ENCODE measurements around the gene HSH2D.
A peak's percentile ranks its signal among the peaks of the same experiment; 100 is the strongest.

DNA sequence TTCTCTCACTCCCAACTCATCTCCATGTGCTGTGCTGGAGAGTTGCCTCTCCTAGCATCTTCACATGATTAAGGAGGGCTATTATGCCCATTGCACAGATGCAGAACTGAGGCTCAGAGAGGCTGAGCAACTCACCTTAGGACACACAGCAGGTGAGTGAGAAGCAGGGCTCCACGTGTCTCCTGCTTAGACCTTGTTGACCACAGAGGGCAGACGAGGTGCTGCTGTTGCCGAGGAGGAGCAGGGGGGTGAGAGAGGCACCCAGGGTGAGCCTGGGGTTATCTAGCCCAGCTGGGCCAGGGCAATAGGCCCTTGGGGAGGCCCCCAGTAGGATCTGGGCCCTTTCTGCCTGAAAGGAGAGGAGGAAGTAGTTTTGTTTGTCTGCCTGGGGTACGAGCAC lies 2.4 kb upstream of the HSH2D start:
- TF ChIP-seq, protein P1, sequence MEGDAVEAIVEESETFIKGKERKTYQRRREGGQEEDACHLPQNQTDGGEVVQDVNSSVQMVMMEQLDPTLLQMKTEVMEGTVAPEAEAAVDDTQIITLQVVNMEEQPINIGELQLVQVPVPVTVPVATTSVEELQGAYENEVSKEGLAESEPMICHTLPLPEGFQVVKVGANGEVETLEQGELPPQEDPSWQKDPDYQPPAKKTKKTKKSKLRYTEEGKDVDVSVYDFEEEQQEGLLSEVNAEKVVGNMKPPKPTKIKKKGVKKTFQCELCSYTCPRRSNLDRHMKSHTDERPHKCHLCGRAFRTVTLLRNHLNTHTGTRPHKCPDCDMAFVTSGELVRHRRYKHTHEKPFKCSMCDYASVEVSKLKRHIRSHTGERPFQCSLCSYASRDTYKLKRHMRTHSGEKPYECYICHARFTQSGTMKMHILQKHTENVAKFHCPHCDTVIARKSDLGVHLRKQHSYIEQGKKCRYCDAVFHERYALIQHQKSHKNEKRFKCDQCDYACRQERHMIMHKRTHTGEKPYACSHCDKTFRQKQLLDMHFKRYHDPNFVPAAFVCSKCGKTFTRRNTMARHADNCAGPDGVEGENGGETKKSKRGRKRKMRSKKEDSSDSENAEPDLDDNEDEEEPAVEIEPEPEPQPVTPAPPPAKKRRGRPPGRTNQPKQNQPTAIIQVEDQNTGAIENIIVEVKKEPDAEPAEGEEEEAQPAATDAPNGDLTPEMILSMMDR (conservative IDR thresholded peaks at IDR 0.05; ENCODE audit: low read length) = peak; percentile 53
- no peak for TF ChIP-seq EZH2phosphoT487 (IDR thresholded peaks at IDR 0.05; ENCODE audit: borderline replicate concordance, low read depth, low read length)

Measured in OCI-LY7 (cell line).